Omental fat pad (tissue), 4 donors: ENCODE results near the gene ST14. TPM values are rescaled to one million over a fixed set of nuclear protein-coding genes. Genes with fewer than 3 reads are reported as not detected.
"Not testable (repeated sequence)": the region's sequence is repeated elsewhere in the genome, so short reads cannot be mapped to it uniquely, and the experiment has no call there.

Source experiments
- ATAC-seq: fragments of 150-250 bp; one replicate; pipeline ENCODE4 v1.9.1; 2016; ENCODE audit warnings: mild to moderate bottlenecking, moderate library complexity; ENCODE audit not compliant: low FRiP score
- DNase-seq: peaks from one replicate; pipeline ENCODE4 v3.0.0-alpha.2; 2019; ENCODE audit warnings: low spot score
- total RNA-seq, 4 donors: library from RNA; depleted of rRNA; stranded (reverse); fragments of >200 nt; gene quantifications; one replicate each; pipeline ENCODE4 v1.1.0, GENCODE V29; 2016
- TF ChIP-seq, protein P1 (sequence below), 3 donors: fragments of 450-650 bp; IDR thresholded peaks; one replicate each; pipeline ENCODE4 v1.5.1; 2016 to 2017; ENCODE audit warnings: antibody characterized with exemption in 3 of 3, mild to moderate bottlenecking in 3 of 3, moderate library complexity in 2 of 3

ST14 gene
- total RNA-seq, 4 donors from 2014 or later, result 4.4 to 49.1 (median 10.8) TPM

DNA sequence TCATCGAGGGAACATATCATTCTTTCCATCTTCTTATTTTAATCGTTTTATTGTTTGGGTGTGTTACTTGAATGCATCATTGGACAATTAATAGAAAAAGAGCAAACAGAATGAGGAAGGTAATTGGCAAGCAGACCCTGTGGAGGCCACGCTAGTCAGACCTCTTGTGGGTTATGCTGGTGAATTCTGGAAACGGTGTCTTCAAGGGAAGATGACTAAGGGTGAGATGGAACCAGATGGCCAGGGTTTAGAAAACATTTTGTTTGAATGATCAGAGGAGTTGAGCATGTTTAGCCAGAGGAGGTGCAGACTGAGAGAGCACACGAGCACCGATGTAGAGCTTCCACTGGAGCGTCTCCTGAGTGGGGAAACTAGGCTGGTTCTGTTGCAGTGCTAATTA is 8.5 kb downstream of the ST14 start:
- no peak for ATAC-seq
- TF ChIP-seq, protein P1, sequence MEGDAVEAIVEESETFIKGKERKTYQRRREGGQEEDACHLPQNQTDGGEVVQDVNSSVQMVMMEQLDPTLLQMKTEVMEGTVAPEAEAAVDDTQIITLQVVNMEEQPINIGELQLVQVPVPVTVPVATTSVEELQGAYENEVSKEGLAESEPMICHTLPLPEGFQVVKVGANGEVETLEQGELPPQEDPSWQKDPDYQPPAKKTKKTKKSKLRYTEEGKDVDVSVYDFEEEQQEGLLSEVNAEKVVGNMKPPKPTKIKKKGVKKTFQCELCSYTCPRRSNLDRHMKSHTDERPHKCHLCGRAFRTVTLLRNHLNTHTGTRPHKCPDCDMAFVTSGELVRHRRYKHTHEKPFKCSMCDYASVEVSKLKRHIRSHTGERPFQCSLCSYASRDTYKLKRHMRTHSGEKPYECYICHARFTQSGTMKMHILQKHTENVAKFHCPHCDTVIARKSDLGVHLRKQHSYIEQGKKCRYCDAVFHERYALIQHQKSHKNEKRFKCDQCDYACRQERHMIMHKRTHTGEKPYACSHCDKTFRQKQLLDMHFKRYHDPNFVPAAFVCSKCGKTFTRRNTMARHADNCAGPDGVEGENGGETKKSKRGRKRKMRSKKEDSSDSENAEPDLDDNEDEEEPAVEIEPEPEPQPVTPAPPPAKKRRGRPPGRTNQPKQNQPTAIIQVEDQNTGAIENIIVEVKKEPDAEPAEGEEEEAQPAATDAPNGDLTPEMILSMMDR (IDR thresholded peaks at IDR 0.05), result no peak
- DNase-seq, result no peak

DNA sequence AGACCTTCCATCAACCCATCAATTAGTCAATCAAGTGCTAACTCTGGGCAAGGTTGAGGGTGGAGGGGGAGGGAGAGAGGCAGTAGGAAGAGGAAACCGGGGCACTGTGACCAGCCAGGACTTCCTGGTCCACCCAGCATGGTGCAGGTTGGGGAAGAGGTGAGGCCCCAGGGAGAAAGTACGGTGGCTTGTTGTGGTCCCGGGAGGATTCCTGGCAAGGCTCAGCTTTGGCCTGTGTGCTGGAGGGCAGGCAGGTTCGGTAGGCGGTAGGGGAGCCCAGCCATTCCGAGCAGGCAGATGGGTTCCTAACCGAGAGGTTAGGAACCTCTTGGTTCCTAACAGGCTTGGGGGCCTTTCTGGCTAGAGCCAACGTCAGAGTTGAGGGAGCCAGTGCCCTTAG is 10.8 kb downstream of the ST14 start:
- DNase-seq, result no peak
- TF ChIP-seq, protein P1 (IDR thresholded peaks at IDR 0.05), result no peak
- ATAC-seq, result no peak

- ATAC-seq, result no peak
- DNase-seq, result no peak
- TF ChIP-seq, protein P1 (IDR thresholded peaks at IDR 0.05), result no peak
Measured at GRCh38 chr11:130171534-130171933, 12.0 kb downstream of the ST14 start.

- ATAC-seq, DNase-seq: not testable (repeated sequence)
Measured at GRCh38 chr11:130172001-130172400, 12.4 kb downstream of the ST14 start.

DNA sequence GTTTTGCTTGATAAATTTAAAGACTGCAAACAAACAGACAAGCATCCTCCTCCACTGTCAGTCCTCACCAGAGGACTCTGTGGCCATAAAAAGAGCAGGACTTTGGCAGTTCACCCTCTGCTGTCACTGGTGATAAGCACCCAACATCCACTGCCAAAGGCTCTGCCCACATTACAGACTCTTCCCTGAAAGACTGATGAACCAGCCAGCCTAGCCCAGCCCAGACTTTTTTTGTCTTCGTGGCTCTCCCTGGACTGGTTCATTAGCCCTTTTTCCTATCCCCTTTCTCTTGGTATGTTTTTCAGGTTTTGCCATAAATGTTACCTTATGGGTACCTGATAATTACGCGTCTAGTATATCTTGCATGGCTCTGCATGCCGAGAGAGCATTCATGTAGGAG is 15.1 kb downstream of the ST14 start:
- TF ChIP-seq, protein P1 (IDR thresholded peaks at IDR 0.05), result no peak
- ATAC-seq (no peak), DNase-seq (no peak)

GRCh38 chr11:130175898-130176297 is 16.3 kb downstream of the ST14 start:
- TF ChIP-seq, protein P1 (IDR thresholded peaks at IDR 0.05), result no peak
- no peak for ATAC-seq
- no peak for DNase-seq

DNA sequence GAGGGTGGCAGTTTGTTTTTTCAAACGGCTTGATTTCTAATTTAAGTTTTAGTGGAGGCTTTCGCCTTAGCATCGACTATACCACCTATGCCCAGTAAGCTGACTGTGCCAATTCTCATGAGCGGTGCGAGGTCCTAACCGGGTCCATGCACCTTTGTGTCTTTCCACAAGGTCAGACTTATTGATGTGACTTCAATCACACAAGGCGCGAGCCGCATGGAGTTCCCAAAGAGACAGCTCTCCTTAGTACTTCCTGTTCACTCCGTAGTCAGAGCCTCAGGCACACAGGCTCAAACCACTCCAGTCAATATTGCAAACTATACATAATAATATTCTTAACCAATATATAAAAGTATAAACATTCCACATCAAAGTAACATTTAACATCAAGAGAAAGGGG is 18.2 kb downstream of the ST14 start:
- TF ChIP-seq, protein P1 (IDR thresholded peaks at IDR 0.05), result no peak
- no peak for ATAC-seq
- no peak for DNase-seq
